NCI-H1092 (cell line): ENCODE measurements around the gene SAMD9.
"Not testable (repeated sequence)": the region's sequence is repeated elsewhere in the genome, so short reads cannot be mapped to it uniquely, and the experiment has no call there.

Source experiments
- DNase-seq: peaks from one replicate; lab custom pipeline; 2025; lab: John Stamatoyannopoulos, UW

Gene SAMD9

DNA sequence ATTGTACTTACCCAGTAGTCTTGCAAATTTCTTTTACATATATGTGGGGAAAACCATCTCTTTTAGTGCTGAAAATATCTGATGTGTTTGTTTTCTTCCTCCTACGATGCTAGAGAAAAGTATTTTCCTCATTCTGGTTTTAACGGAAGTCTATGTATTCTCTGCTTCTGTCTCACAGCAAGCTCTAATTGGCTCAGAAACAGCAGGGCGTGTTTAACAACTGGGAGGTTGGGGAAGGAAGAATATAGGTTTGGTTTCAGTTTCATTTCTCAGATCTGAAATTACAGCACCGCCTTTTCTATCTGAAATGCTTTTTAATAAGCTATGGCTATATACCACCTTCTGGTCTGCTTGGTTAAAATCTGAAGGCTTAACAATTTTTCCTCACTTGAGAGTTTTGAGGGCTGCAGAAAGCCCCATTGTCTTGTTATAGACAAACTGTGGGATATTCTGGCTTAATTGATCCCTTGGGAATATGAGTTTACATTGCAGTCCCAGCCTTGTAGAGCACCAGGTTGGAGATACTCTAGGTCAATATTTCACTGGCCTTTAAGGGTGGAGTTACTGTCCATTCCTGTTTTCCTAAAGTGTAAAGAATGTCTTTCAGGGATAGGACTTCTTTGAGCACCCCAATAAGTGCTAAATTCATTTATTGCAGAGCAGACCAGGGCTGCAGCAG lies at the start of gene SAMD9:
SAMD9 (minus strand) TSS at position 128 of the 679 bp plus-strand sequence. CDS start 11,882 bp downstream, outside the sequence.
- peak; percentile 66 for DNase-seq

GRCh38 chr7:93165447-93165846 lies 47.7 kb upstream of the SAMD9 start:
- DNase-seq, result no peak

GRCh38 chr7:93164766-93165165 lies 47.0 kb upstream of the SAMD9 start:
- no peak for DNase-seq

- DNase-seq, result no peak
These were observed 43.5 kb upstream of the SAMD9 start for GRCh38 chr7:93161181-93161762.

DNA sequence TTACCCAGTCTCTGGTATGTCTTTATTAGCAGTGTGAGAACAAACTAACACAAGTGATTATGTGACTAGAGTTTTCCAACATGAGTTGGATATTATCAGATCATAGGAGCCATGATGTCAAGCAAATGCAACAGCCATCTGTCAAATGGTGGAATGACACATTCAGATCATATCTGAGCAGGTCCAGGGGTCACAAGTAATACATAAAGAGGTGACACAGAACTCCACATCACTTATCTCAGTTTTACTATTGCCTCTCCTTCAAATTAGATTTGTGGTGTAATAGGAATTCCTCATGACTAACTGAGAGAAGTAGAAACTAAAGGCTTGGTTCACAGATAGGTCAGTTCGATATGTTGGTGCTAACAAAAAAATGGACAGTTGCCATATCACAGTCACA lies 42.6 kb upstream of the SAMD9 start:
- DNase-seq, result no peak

DNA sequence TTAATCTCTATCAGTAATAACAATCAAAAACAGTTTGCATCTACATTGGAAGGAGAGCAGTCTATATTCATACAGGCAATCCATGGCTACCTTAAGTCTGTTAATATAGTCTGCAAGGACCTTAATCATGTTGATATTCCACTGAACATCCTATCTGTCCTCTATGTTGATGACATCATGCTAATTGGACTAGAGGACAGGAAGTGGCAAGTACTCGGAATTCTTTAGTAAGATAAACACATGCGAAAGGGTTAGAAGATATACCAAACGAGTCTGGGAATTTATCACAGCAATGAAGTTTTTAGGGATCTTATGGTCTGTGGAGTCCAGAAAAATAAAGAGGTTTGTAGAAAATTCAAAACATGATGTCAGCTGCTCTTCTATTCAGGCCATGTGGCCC lies 41.7 kb upstream of the SAMD9 start:
- no peak for DNase-seq

DNA sequence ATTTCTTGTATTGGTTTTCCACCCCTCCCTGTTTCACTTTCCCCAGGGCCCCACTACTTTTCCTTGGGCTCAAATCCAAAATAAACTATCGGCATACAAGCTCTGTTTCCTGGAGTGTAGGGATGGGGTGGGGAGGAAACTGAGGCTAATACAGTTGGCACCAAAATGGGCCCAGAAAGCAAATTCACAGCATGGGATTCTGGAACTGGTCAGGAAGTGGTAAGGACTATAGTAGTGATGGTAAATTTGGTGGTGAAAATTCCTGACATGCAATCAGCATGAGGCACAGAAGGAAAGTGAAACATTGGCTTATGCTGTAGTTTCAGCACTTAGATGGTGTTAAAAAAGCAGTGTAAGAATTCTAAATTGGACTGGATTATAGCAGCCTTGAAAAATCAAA lies 39.1 kb upstream of the SAMD9 start:
- no peak for DNase-seq

- no peak for DNase-seq
These were observed 32.5 kb upstream of the SAMD9 start for GRCh38 chr7:93150200-93150835.

GRCh38 chr7:93148727-93149126 lies 30.9 kb upstream of the SAMD9 start:
- DNase-seq, result no peak

DNA sequence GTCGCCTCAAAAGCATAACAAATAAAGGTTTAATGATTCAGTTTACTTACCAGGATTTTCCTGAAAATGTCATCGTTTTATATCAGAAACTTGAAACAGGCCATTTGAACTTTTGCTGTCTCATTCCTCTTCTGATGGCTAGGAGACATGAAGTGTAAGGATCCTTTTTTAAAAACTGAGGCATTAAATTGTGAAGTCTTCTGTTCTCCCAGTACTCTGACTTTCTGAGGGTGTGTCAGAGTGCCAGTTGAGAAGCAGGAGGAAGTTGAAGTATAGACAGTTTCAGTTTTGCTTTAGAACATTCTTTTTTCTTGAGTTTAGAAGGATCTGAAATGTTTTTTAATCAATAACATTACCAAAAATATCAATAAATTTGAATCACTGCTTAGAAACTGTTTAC lies 30.4 kb upstream of the SAMD9 start, which contains the start of gene SAMD9L:
SAMD9L (minus strand) TSS at position 242 of the 400 bp plus-strand sequence. CDS start 12,414 bp downstream, outside the sequence.
- no peak for DNase-seq

DNA sequence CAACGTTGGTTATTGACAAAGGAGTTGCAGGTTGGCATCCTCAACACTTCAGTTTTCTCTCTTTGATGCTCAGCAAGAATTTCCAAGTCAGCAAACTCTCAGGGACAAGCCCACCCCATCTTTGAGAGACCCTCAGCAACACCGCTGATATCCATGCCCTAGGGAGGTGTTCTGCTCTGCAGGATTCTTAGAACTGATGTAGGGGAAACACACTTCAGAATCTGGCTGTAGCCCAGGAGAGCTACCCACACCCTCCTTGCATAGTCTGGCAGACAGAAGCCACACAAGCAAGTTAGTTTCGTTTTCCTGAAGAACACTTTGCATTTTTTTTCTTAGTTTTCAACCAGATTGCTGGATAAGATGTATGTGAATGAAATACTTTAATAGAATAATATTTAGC lies 29.6 kb upstream of the SAMD9 start:
- no peak for DNase-seq

DNA sequence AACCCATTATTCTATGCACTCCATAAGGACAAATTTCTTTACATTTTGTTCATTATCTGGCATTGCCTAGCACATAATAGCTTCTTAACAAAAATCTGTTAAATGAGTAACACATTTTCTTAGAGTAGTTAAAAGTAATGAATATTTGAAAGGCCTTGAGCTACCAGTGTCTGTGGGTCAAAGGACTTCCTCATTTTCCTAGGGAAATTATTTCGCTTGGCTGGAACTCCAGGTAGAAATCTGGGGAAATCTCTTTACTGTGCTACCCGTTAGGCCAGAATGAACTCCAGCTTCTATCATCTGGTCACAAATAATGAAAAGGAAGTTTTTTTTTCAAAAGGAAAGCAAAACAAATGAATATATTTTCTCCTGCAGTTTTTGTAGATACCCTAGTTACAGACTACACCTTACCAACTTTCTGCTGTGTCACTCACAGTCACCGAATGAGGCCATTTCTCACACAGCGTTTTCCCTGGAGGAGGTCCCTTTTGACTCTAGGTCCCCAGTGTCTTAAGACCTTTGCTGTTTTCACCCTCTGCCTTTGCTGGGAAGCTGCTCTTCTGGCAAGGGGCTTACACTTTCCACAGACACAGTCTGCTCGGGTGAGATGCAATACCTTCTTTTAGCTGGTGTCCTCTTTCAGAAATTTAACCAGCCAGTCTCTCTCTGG lies 28.8 kb upstream of the SAMD9 start:
- DNase-seq, result no peak

- no peak for DNase-seq
These were observed 28.3 kb upstream of the SAMD9 start for GRCh38 chr7:93146036-93146435.

- no peak for DNase-seq
These were observed 27.6 kb upstream of the SAMD9 start for GRCh38 chr7:93145354-93145753.

- DNase-seq, result no peak
These were observed 24.3 kb upstream of the SAMD9 start for GRCh38 chr7:93142127-93142526.

- DNase-seq, result no peak
These were observed 22.9 kb upstream of the SAMD9 start for GRCh38 chr7:93140582-93141191.

GRCh38 chr7:93138576-93138975 lies 20.8 kb upstream of the SAMD9 start:
- DNase-seq, result no peak

- no peak for DNase-seq
These were observed 15.2 kb upstream of the SAMD9 start for GRCh38 chr7:93133005-93133404.

DNA sequence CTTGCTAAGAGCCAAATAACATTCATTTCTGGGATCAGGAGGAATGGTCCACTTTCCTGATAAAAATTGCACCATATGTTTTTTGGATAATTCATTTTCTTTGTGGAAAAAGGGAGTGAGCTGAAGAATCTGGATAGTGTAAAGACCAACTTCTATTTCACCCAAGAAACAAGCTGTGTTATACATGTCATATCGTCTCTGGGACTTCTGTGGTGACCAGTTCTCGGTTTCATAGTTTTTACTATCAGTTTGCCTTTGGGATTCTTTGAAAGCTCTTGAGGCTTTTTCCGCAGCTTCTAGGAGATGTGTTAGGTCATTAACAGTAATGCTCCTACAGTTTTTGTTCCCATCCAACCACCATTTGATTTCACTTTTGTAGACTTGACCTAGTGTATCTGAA lies 14.4 kb upstream of the SAMD9 start:
- no peak for DNase-seq

- DNase-seq, result not testable (repeated sequence)
These were observed 9.2 kb upstream of the SAMD9 start for GRCh38 chr7:93126954-93127353.

DNA sequence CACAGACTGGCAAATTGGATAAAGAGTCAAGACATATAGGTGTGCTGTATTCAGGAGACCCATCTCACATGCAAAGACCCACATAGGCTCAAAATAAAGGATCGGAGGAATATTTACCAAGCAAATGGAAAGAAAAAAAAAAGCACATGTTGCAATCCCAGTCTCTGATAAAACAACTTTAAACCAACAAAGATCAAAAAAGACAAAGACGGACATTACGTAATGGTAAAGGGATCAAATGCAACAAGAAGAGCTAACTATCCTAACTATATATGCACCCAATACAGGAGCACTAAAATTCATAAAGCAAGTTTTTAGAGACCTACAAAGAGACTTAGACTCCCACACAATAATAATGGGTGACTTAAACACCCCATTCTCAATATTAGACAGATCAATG lies 5.8 kb upstream of the SAMD9 start:
- not testable (repeated sequence) for DNase-seq
